IMR-90 (cell line): ENCODE data around the gene XPNPEP2. TPM values are rescaled to one million over a fixed set of nuclear protein-coding genes. Genes with fewer than 3 reads are reported as not detected.

Experiments
- ATAC-seq: fragments of 200-7000 bp; cut with Tn5 transposase; 2 replicates; pipeline ENCODE4 v1.9.1; 2020; ENCODE audit warnings: low read depth, mild to moderate bottlenecking, moderate library complexity
- BruUV-seq: library from RNA; stranded (reverse); fragments of 400-500 nt; replicated peaks from 2 replicates; lab custom pipeline; 2021; lab: Mats Ljungman, UMichigan
- CTCF ChIA-PET: fragments of 300-600 bp; formaldehyde crosslinking; extraction: SDS; loops from one replicate; lab custom pipeline; 2021; ENCODE audit warnings: antibody characterized with exemption; lab: Yijun Ruan, JAX
- POLR2A ChIA-PET: fragments of 300-600 bp; sonication (Branson Sonifier 250); formaldehyde crosslinking; loops from one replicate; lab custom pipeline; 2022; ENCODE audit warnings: antibody characterized with exemption; ENCODE audit not compliant: unreplicated experiment; lab: Charles Lee
- DNase-seq: peaks from one replicate; pipeline ENCODE4 v3.0.0; 2013
- H2AFZ ChIP-seq: replicated peaks from 2 replicates; pipeline ENCODE3; 2013; ENCODE audit warnings: low read length, mild to moderate bottlenecking; ENCODE audit not compliant: poor library complexity
- H2AK5ac ChIP-seq: 2 replicates; pipeline ENCODE4 v1.6.1; 2013; ENCODE audit warnings: low read depth, low read length, inconsistent platforms
- H2AK9ac ChIP-seq: replicated peaks from 2 replicates; pipeline ENCODE3; 2013; ENCODE audit warnings: mild to moderate bottlenecking, low read depth, low read length, moderate library complexity; ENCODE audit not compliant: poor library complexity
- H2BK120ac ChIP-seq: 2 replicates; pipeline ENCODE4 v1.6.1; 2013; ENCODE audit warnings: low read depth, low read length, inconsistent platforms
- H2BK15ac ChIP-seq: 3 replicates; pipeline ENCODE4 v1.6.1; 2013; ENCODE audit warnings: low read depth, low read length, inconsistent platforms
- H2BK20ac ChIP-seq: 2 replicates; pipeline ENCODE4 v1.6.1; 2013; ENCODE audit warnings: low read depth, mild to moderate bottlenecking, inconsistent platforms, low read length, moderate library complexity
- H2BK5ac ChIP-seq: 2 replicates; pipeline ENCODE4 v1.6.1; 2013; ENCODE audit warnings: mild to moderate bottlenecking, low read depth, low read length, inconsistent platforms; ENCODE audit not compliant: poor library complexity, severe bottlenecking
- H3K14ac ChIP-seq: replicated peaks from 2 replicates; pipeline ENCODE4 v1.6.1; 2013; ENCODE audit warnings: low read depth, low read length, inconsistent platforms
- H3K18ac ChIP-seq: 2 replicates; pipeline ENCODE4 v1.6.1; 2013; ENCODE audit warnings: low read depth, low read length, control low read depth
- H3K23ac ChIP-seq: 2 replicates; pipeline ENCODE4 v1.6.1; 2013; ENCODE audit warnings: low read depth, low read length, inconsistent platforms
- H3K27ac ChIP-seq: 2 replicates; pipeline ENCODE4 v1.5.1; 2013; ENCODE audit warnings: mild to moderate bottlenecking, control low read depth, low read length; ENCODE audit not compliant: insufficient read depth
- H3K27me3 ChIP-seq: 2 replicates; pipeline ENCODE4 v1.6.1; 2013; ENCODE audit warnings: low read length; ENCODE audit not compliant: control insufficient read depth, insufficient read depth
- H3K36me3 ChIP-seq: 2 replicates; pipeline ENCODE4 v1.6.1; 2013; ENCODE audit warnings: low read length, mixed read lengths; ENCODE audit not compliant: control insufficient read depth, insufficient read depth
- H3K4ac ChIP-seq: 2 replicates; pipeline ENCODE4 v1.6.1; 2013; ENCODE audit warnings: low read depth, low read length, inconsistent platforms
- H3K4me1 ChIP-seq: 2 replicates; pipeline ENCODE4 v1.6.1; 2013; ENCODE audit warnings: low read length, mixed read lengths; ENCODE audit not compliant: control insufficient read depth, insufficient read depth
- H3K4me2 ChIP-seq: 2 replicates; pipeline ENCODE4 v1.6.1; 2013; ENCODE audit warnings: low read depth, mild to moderate bottlenecking, control low read depth, low read length, moderate library complexity
- H3K4me3 ChIP-seq: 2 replicates; pipeline ENCODE4 v1.5.1; 2013; ENCODE audit warnings: low read depth, mild to moderate bottlenecking, control low read depth, low read length, moderate library complexity; ENCODE audit not compliant: insufficient read depth
- H3K56ac ChIP-seq: 2 replicates; pipeline ENCODE4 v1.6.1; 2013; ENCODE audit warnings: low read length, inconsistent platforms; ENCODE audit not compliant: insufficient read depth; ENCODE audit errors: extremely low read depth
- H3K79me1 ChIP-seq, 2 experiments: 2 replicates each; pipeline ENCODE4 v1.6.1; 2013; ENCODE audit warnings: low read length in 2 of 2, inconsistent platforms in 1 of 2, low read depth in 1 of 2
- H3K9ac ChIP-seq: 2 replicates; pipeline ENCODE4 v1.6.1; 2013; ENCODE audit warnings: low read depth, low read length, control low read depth
- H3K9me1 ChIP-seq: 2 replicates; pipeline ENCODE4 v1.6.1; 2013; ENCODE audit warnings: low read length, inconsistent platforms; ENCODE audit not compliant: insufficient read depth
- H3K9me3 ChIP-seq: 2 replicates; pipeline ENCODE4 v1.6.1; 2013; ENCODE audit warnings: low read length; ENCODE audit not compliant: control insufficient read depth, insufficient read depth
- H4K20me1 ChIP-seq: 2 replicates; pipeline ENCODE4 v1.6.1; 2013; ENCODE audit warnings: low read length, inconsistent platforms; ENCODE audit not compliant: insufficient read depth
- H4K5ac ChIP-seq: 2 replicates; pipeline ENCODE4 v1.6.1; 2013; ENCODE audit warnings: mild to moderate bottlenecking, low read depth, low read length, control low read depth
- H4K8ac ChIP-seq, 2 experiments: 2 replicates each; pipeline ENCODE4 v1.6.1; 2013; ENCODE audit warnings: low read depth in 2 of 2, low read length in 2 of 2, control low read depth in 1 of 2, inconsistent platforms in 1 of 2
- H4K91ac ChIP-seq: 2 replicates; pipeline ENCODE4 v1.6.1; 2013; ENCODE audit warnings: low read depth, low read length, inconsistent platforms; ENCODE audit not compliant: insufficient read depth
- CEBPB ChIP-seq: IDR thresholded peaks from 2 replicates; pipeline ENCODE4 v1.6.1; 2012; ENCODE audit warnings: low read depth, low read length, improper control_type of control experiment
- FOS ChIP-seq: fragments of 150-350 bp; IDR thresholded peaks from 2 replicates; pipeline ENCODE4 v1.6.1; 2016; ENCODE audit warnings: low read depth, low read length
- MAZ ChIP-seq: IDR thresholded peaks from 2 replicates; pipeline ENCODE4 v1.6.1; 2012; ENCODE audit warnings: low read depth, mild to moderate bottlenecking, low read length, improper control_type of control experiment, moderate library complexity, borderline replicate concordance
- NFE2L2 ChIP-seq: fragments of 150-350 bp; IDR thresholded peaks from 2 replicates; pipeline ENCODE4 v1.6.1; 2016; ENCODE audit warnings: low read depth, mild to moderate bottlenecking, low read length
- POLR2A ChIP-seq: IDR thresholded peaks from 2 replicates; pipeline ENCODE4 v1.6.1; 2012; ENCODE audit warnings: mild to moderate bottlenecking, low read depth, low read length
- RAD21 ChIP-seq: IDR thresholded peaks from 2 replicates; pipeline ENCODE4 v1.6.1; 2012; ENCODE audit warnings: low read length, improper control_type of control experiment
- RFX5 ChIP-seq: IDR thresholded peaks from 2 replicates; pipeline ENCODE4 v1.8.0; 2012; ENCODE audit warnings: low read depth, mild to moderate bottlenecking, low read length, moderate library complexity
- SMC3 ChIP-seq: fragments of 150-350 bp; IDR thresholded peaks from 2 replicates; pipeline ENCODE4 v1.6.1; 2016; ENCODE audit warnings: low read depth, mild to moderate bottlenecking, antibody characterized with exemption, low read length, moderate library complexity
- WGBS, 2 experiments: methylation state at CpG; one replicate each; pipeline versions ENCODE4 v1.1.5 to v1.1.7; 2013; ENCODE audit warnings: missing lambda C conversion rate in 2 of 2; ENCODE audit not compliant: insufficient read length in 1 of 2; ENCODE audit errors: extremely low coverage in 2 of 2; 5-methylcytosine and 5-hydroxymethylcytosine counted together
- dilution Hi-C: fragments of 300-500 bp; cut with HindIII; formaldehyde crosslinking; loops from one replicate; pipeline ENCODE4 v1.14.3; 2018; ENCODE audit warnings: low sequenced_read_pairs; ENCODE audit not compliant: unreplicated experiment
- in situ Hi-C: fragments of 300-500 bp; cut with MboI; formaldehyde crosslinking; loops from 3 replicates; pipeline ENCODE4 v1.14.3; 2019; ENCODE audit warnings: low sequenced_read_pairs, inconsistent platforms, mixed read lengths
- intact Hi-C: fragments of 100-400 bp; cut with micrococcal nuclease; formaldehyde crosslinking; loops from 2 replicates; pipeline ENCODE4 v1.10.0; 2022
- polyA plus RNA-seq, 3 experiments: library from polyadenylated mRNA; depleted of rRNA; stranded (reverse); fragments of >200 nt; gene quantifications; 2 replicates each; pipeline ENCODE4 v1.2.3, GENCODE V29; 2012; ENCODE audit warnings: low replicate concordance in 1 of 3
- total RNA-seq: library from RNA; depleted of rRNA; stranded (reverse); fragments of >200 nt; gene quantifications from 2 replicates; pipeline ENCODE4 v1.2.3, GENCODE V29; 2012

Gene XPNPEP2
- total and polyA plus RNA-seq, 2 of the 4 experiments (the other 2 are of a cell fraction) = under 0.01 to 0.07 TPM

DNA sequence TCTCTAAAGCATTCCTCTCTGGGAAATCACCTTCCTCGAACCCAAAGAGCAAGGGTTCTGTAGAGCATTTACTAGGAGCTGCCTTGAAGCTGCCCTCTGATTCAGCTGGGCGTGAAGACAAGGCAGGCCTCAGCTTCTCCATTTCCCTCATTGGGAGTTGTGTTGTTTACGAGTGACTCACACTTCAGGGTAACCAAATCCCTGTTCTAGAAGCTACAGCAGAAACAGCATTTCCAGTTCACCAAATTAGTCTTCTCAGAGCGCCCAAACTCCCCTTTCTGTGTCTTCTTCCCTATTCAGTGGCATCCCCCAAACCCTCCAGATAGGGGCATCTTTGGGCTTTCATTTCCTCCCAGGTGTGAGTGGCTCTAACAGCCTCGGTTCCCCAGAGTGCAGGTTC lies 863 bp upstream of the XPNPEP2 start:
- DNase-seq = peak; percentile 65
- H3K4me1 ChIP-seq = peaks cover 7% of the 10 kb centered on the region; the same call in 1 of the 2 replicates
- H3K9ac ChIP-seq = no peak overlapping the region
- no peak overlapping the region for H2BK5ac ChIP-seq
- H3K14ac ChIP-seq = no peak overlapping the region
- dilution Hi-C loops = no loop called here
- no peaks in the 10 kb centered on the region for H3K9me1 ChIP-seq
- no peak overlapping the region for H2BK15ac ChIP-seq
- H3K9me3 ChIP-seq = no peaks in the 10 kb centered on the region
- TF ChIP-seq SMC3 (no peak), RFX5 (no peak), MAZ (no peak), FOS (peak; percentile 30; the same call in 1 of the 2 replicates), RAD21 (no peak), POLR2A (no peak), CEBPB (no peak), NFE2L2 (no peak)
- H2AFZ ChIP-seq = peak overlapping the region; percentile 1
- CTCF ChIA-PET = interaction anchor here (0.7 to 0.9 kb wide), 2 partner anchors 133 to 137 kb away, joined by 3 read pairs; no protein-coding TSS in a partner anchor
- no peak overlapping the region for H3K23ac ChIP-seq
- no peaks in the 10 kb centered on the region for H3K79me1 ChIP-seq
- intact Hi-C loops = no loop called here
- no peaks in the 10 kb centered on the region for H4K20me1 ChIP-seq
- no peak overlapping the region for H3K4ac ChIP-seq
- H3K56ac ChIP-seq = no peak overlapping the region
- POLR2A ChIA-PET = interaction anchor here (0.6 kb wide), 1 partner anchor 25 kb away, joined by 14 read pairs; no protein-coding TSS in a partner anchor
- H3K4me3 ChIP-seq = no peak overlapping the region
- no peak overlapping the region for H4K5ac ChIP-seq
- H2BK120ac ChIP-seq = no peak overlapping the region
- no peak overlapping the region; the same call in 1 of the 2 replicates for H3K27ac ChIP-seq
- H3K36me3 ChIP-seq = no peaks in the 10 kb centered on the region
- peak; percentile 84 for ATAC-seq
- no peak overlapping the region for H2AK9ac ChIP-seq
- in situ Hi-C loops = no loop called here
- no peak overlapping the region for H4K91ac ChIP-seq
- no peak overlapping the region for H3K4me2 ChIP-seq
- H2AK5ac ChIP-seq = no peak overlapping the region
- 80% methylated on average over 1 of the region's 5 CpGs; no CpG with 5 or more reads in 1 of the 2 experiments for WGBS, 2 experiments
- BruUV-seq = no TSS peak
- no peak overlapping the region for H2BK20ac ChIP-seq
- no peak overlapping the region for H3K18ac ChIP-seq
- H4K8ac ChIP-seq = no peak overlapping the region
- H3K27me3 ChIP-seq = peaks cover 20% of the 10 kb centered on the region
